Left colon (tissue), 2 donors: Measurements from ENCODE around the gene BAIAP3. TPM values are rescaled to one million over a fixed set of nuclear protein-coding genes. Genes with fewer than 3 reads are reported as not detected.
"Not testable (repeated sequence)": the region's sequence is repeated elsewhere in the genome, so short reads cannot be mapped to it uniquely, and the experiment has no call there.

Source experiments
- ATAC-seq: fragments of 200-7000 bp; cut with Tn5 transposase; one replicate; pipeline ENCODE4 v1.9.1; 2020; ENCODE audit warnings: mild to moderate bottlenecking, moderate library complexity
- DNase-seq, 2 donors: peaks; one replicate each; pipeline ENCODE4 v3.0.0-alpha.2; 2020
- intact Hi-C, 2 donors: fragments of 100-400 bp; cut with DNase I in 1 of 2; cut with micrococcal nuclease in 1 of 2; formaldehyde crosslinking; loops; one replicate each; pipeline versions ENCODE4 v1.11.2 to v1.14.0; 2022; cut with DNase I, micrococcal nuclease
- total RNA-seq, 2 donors: library from RNA; stranded (reverse); fragmentation: NEBNext Ultra II Directional; extraction: Animal tissue kit (Norgen Biotek cat#: 25700); gene quantifications; one replicate each; pipeline ENCODE4 v1.2.1, GENCODE V29; 2021
- donor health status: DM: no; HTN: no; CAD: no.
- donor health status: DM: yes; HTN: yes; CAD: no.

The BAIAP3 gene
- total RNA-seq, 2 donors from 2014 or later, result 7.5 to 12.3 TPM

GRCh38 chr16:1328961-1329360 lies 4.5 kb upstream of the BAIAP3 start:
- intact Hi-C loops, ATAC-seq, DNase-seq: not testable (repeated sequence)

- DNase-seq, result no peak
- ATAC-seq, result no peak
- intact Hi-C loops, result no loop called here
These were observed 3.1 kb upstream of the BAIAP3 start for GRCh38 chr16:1330260-1330914.

- no peak for ATAC-seq
- DNase-seq, result no peak
- intact Hi-C loops, result no loop called here
These were observed 2.3 kb upstream of the BAIAP3 start for GRCh38 chr16:1330931-1331711.

GRCh38 chr16:1331712-1332617 lies 1.5 kb upstream of the BAIAP3 start:
- ATAC-seq (peak; percentile 63), DNase-seq (peak; percentile 81 to 82)
- intact Hi-C loops, result no loop called here

- intact Hi-C loops, result no loop called here
These were observed 762 bp upstream of the BAIAP3 start for GRCh38 chr16:1332618-1333148.

GRCh38 chr16:1333854-1334700 lies 632 bp downstream of the BAIAP3 start:
- intact Hi-C loops, result no loop called here
- DNase-seq (no peak), ATAC-seq (no peak)

More at GRCh38 chr16:1332618-1333148, 762 bp upstream of the BAIAP3 start:
- ATAC-seq (no peak), DNase-seq (no peak)

GRCh38 chr16:1334739-1335138 lies 1.3 kb downstream of the BAIAP3 start:
- DNase-seq, result no peak
- ATAC-seq, result no peak
- intact Hi-C loops, result no loop called here

GRCh38 chr16:1335211-1335971 lies 1.9 kb downstream of the BAIAP3 start:
- intact Hi-C loops, result no loop called here
- no peak for ATAC-seq
- no peak for DNase-seq

GRCh38 chr16:1335996-1336395 lies 2.6 kb downstream of the BAIAP3 start:
- intact Hi-C loops, result no loop called here
- no peak for ATAC-seq
- DNase-seq, result no peak

- DNase-seq, result no peak
- ATAC-seq, result no peak
- intact Hi-C loops, result no loop called here
These were observed 3.2 kb downstream of the BAIAP3 start for GRCh38 chr16:1336619-1337018.

GRCh38 chr16:1337486-1337885 lies 4.0 kb downstream of the BAIAP3 start:
- DNase-seq (no peak), ATAC-seq (no peak)
- intact Hi-C loops, result no loop called here

- intact Hi-C loops, result no loop called here
- no peak for ATAC-seq
- DNase-seq, result peak; percentile 53 to 76
These were observed 4.8 kb downstream of the BAIAP3 start for GRCh38 chr16:1338119-1338730.

- DNase-seq, result no peak
- ATAC-seq, result no peak
These were observed 5.6 kb downstream of the BAIAP3 start for GRCh38 chr16:1338855-1339675.

GRCh38 chr16:1340730-1341494 lies 7.5 kb downstream of the BAIAP3 start:
- no peak for DNase-seq
- intact Hi-C loops, result no loop called here

More at GRCh38 chr16:1338855-1339675, 5.6 kb downstream of the BAIAP3 start:
- intact Hi-C loops, result no loop called here

GRCh38 chr16:1341495-1342420 lies 8.3 kb downstream of the BAIAP3 start:
- intact Hi-C loops, result no loop called here
- DNase-seq (no peak), ATAC-seq (no peak)

More at GRCh38 chr16:1340730-1341494, 7.5 kb downstream of the BAIAP3 start:
- ATAC-seq, result no peak
